ENCODE results near the gene DEDD2.

- no peak for TF ChIP-seq POLR2AphosphoS5 (IDR thresholded peaks at IDR 0.05; ENCODE audit: borderline replicate concordance, low read depth, low read length)
- no peak for TF ChIP-seq FOXP2 (optimal IDR thresholded peaks at IDR 0.05; ENCODE audit: control extremely low read depth, extremely low read length, insufficient read depth)
- no peak for TF ChIP-seq EZH2 (IDR thresholded peaks at IDR 0.05)
Observed at GRCh38 chr19:42193294-42193693, 24.2 kb downstream of the DEDD2 start.

All from SK-N-MC (cell line).